Right forelimb (tissue), 1 donor: ENCODE measurements around the gene FAM107A.
A peak's percentile ranks its signal among the peaks of the same experiment; 100 is the strongest.

Source experiments
- DNase-seq: peaks from one replicate; pipeline ENCODE4 v3.0.0-alpha.2; 2018

The FAM107A gene

GRCh38 chr3:58566398-58567250 lies 10.6 kb downstream of the FAM107A start:
- DNase-seq: no peak

- DNase-seq: no peak
Observed at GRCh38 chr3:58565621-58566397, 11.4 kb downstream of the FAM107A start.

DNA sequence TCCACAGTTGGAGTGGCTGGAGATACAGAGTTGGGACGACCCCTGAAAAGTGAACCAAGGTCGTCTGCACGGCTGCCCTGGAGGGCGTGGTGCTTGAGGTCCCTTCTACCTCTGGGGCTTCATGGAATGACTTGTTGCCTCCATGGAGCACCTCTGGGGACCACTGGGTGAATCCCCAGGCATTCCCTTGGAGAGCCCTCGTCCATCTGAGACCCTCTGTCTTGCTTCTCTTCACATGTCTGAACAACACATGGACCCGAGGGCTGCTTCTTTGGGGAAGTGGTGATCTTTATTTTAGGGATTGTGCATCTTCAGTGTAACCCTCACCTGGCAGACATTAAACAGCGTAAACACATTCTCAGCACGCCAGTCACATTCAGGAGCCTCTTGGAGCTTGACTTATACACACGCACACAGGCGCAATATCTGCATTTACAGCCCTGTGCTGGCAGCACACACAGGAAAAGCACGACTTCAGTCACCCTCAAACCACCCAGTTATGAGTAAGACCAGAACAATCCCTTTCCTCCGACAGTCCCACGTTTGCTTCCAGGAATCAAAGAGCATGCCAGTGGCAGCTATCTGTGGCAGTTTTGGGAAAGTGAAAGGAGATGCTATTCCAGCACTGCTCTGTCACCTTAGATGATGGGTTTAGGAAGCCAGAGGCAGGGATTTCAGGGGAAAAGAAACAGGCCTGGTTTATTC lies 12.6 kb downstream of the FAM107A start:
- no peak for DNase-seq

GRCh38 chr3:58564054-58564453 lies 13.1 kb downstream of the FAM107A start:
- no peak for DNase-seq

DNA sequence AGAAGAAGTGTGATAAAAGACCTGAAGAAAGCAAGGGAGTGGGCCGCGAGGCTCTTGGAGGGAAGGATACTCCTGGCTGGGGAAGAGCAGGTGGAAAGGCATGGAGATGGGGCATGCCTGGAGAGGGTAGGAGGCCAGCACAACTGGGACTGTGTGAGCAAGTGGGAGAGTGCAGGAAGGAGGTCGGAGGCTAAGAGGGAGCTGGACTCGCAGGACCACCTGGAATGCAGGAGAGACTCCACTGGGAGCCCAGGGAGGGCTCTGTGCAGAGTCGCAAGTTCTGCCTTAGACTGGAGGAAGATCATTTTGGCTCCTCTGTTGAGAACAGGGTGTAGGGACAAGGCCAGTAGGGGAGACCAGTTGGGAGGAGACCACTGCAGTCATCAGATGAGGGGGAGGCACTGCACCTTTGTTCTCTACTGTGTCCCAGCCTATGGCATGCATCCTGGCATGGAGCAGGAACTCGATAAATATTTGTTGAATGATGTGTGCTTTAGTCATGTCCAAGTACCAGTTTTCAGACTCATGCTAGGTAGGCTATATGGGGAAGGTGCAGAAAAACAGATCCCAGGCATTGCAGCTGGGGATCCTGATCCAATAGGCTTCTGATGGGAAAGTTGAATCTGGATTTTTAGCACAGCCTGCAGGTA lies 13.7 kb downstream of the FAM107A start:
- DNase-seq: no peak

DNA sequence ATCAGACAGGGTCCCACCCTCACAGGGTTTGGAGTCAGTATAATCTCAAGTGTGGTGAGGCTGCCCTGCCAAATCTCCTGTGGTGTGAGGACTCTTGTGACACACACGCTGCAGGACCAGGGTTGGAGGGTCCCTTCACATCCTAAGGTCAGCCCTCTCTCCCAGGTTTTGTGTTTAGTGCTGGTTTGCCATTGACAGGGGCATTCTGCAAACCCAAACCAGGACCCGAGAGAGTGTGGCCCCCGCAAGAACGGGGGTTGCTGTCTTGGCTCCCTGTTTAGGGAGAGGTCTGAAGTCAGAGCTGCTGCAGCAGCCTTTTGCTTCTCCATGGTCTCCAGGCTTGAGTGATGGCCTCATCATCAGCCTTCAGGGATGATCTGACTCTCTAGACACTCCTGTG lies 14.7 kb downstream of the FAM107A start:
- DNase-seq: no peak

GRCh38 chr3:58560771-58561311 lies 16.4 kb downstream of the FAM107A start:
- DNase-seq: no peak

GRCh38 chr3:58559586-58559985 lies 17.6 kb downstream of the FAM107A start:
- no peak for DNase-seq

- DNase-seq: no peak
Observed at GRCh38 chr3:58557491-58557890, 19.7 kb downstream of the FAM107A start.

DNA sequence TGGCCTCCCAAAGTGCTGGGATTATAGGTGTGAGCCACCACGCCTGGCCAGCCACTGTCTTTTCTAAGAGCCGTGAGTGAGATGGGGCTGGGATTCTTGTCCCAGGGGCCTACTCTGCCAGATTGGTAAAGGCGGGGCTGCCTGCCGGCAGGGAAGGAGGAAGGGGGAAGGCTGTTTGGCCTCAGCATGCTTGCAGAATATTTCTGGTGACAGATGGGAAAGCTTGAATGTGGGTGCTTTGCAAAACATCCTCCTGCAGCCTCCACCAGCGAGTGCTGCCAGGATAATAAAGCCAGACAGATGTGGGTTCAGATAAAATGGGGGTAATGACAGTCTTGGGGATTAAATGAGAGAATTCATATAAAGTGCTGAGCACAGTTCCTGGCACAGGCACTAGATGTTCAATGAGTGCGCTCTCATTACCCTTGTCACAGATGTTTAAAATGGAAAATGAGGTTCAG lies 20.4 kb downstream of the FAM107A start:
- no peak for DNase-seq

DNA sequence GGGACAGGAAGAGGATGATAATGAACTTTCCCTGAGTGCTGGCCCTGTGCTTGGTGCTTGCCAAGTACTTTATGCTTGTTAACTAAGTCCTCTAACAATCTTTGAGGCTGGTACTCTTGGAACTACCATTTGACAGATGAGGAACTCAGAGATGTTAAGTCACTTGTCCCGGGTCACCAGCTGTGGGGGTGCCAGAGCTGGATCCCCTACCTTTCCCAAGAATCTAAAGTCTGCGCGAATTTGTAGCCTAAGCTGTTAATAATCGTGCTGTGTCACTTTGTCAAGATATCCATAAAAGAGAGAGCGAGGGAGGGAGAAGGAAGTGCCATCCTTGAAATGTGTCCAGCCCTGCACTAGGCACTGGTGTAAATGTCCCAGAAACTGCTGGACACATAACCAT lies 21.2 kb downstream of the FAM107A start:
- DNase-seq: no peak

GRCh38 chr3:58555203-58555602 lies 22.0 kb downstream of the FAM107A start:
- DNase-seq: no peak

DNA sequence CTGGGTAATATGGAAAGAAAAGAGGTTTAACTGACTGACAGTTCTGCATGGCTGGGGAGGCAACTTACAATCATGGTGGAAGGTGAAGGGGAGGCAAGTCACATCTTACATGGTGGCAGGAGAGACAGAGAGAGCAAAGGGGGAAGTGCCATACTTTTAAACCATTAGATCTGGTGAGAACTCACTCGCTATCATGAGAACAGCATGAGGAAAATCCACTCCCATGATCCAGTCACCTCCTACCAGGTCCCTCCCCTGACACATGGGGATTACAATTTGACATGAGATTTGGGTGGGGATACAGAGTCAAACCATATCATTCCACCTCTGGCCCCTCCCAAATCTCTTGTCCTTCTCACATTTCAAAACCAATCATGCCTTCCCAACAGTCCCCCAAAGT lies 24.2 kb downstream of the FAM107A start:
- DNase-seq: no peak

DNA sequence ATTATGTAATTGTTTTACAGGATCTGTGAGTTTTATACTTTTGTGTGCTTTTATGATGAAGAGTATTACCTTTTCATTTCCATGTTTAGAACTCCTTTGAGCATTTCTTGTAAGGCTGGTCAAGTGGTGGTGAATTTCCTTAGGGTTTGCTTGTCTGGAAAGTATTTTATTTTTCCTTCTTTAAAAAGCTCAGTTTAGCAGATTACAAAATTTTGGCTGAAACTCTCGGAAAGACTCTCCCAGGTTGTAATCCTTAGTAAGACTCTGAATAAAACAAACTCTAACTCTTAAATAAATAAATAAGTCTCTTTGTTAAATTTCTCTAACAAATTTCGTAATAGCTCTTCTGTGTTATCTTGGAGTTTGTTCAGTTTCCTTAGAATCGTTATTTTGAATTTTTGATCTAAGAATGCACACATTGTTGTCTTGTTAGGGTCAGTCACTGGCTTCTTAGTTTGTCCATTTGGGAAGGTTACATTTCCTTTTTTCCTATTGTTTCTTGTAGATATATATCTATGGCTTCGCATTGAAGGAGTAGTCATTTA lies 25.5 kb downstream of the FAM107A start:
- DNase-seq: no peak

GRCh38 chr3:58544541-58544940 lies 32.6 kb downstream of the FAM107A start:
- no peak for DNase-seq

GRCh38 chr3:58540176-58540858 lies 36.9 kb downstream of the FAM107A start:
- DNase-seq: no peak

- no peak for DNase-seq
Observed at GRCh38 chr3:58539626-58540025, 37.6 kb downstream of the FAM107A start.

DNA sequence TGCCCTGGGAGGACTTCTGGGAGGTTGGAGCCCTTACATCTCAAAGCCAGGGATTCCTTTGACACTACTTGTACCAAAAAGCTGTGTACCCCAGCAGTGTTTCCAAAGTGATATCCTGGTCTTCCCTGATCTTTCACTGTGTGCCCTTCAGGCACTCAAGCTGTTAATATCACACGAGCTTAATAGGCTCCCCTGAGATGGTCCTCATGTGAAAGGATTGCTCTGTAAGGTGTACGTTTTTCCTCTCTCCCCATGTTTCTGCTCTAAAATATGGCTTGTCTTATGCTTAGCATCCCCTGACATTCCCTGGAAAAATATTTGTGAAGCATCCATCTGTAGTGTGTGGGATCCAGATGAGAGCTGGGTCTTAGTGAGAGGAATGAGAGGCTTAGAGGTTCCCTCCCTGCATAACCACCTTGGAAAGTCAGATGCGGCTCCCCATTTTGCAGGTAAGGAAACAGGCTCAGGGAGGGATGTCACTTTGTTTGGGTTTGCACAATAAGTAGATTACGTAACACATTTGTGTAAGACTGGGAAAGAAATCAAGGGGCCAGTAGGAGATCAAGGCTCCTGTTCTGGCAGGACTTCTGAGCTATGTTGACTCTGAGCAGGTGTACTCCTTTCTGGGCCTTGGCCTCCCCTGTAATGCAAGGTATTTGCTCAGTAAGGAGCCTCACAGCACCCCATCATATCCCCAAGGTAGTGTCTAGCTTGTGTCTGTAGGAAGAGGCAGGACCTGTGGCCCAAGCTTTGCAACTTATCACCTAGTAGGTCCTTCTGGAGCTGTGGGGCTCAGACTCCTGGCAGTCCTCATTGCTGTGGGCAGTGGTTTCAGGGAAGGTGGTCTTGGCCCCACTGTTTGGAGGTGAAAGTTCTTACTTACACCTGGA lies 39.5 kb downstream of the FAM107A start:
- DNase-seq: no peak

- DNase-seq: peak; percentile 78
Observed at GRCh38 chr3:58536501-58537411, 40.4 kb downstream of the FAM107A start, which contains the start of gene ACOX2. ACOX2 (minus strand) TSS chr3:58537190; CDS start chr3:58535106, 2,084 bp downstream.
